GM21529 (cell line): ENCODE data around the gene WDR82.

Experiments used
- ATAC-seq: cut with Tn5 transposase; IDR thresholded peaks from one replicate; pipeline ENCODE4 v1.9.1; 2021; ENCODE audit not compliant: unreplicated experiment

WDR82 gene

GRCh38 chr3:52308308-52308707 lies 29.9 kb upstream of the WDR82 start:
- ATAC-seq, result no peak

GRCh38 chr3:52306978-52307377 lies 28.5 kb upstream of the WDR82 start:
- no peak for ATAC-seq

GRCh38 chr3:52305926-52306325 lies 27.5 kb upstream of the WDR82 start:
- no peak for ATAC-seq

GRCh38 chr3:52303811-52304210 lies 25.4 kb upstream of the WDR82 start:
- ATAC-seq, result no peak

- ATAC-seq, result no peak
Observed at GRCh38 chr3:52302426-52303145, 24.1 kb upstream of the WDR82 start.

- no peak for ATAC-seq
Observed at GRCh38 chr3:52299879-52300611, 21.6 kb upstream of the WDR82 start.

- ATAC-seq, result no peak
Observed at GRCh38 chr3:52299247-52299878, 20.9 kb upstream of the WDR82 start.

GRCh38 chr3:52298149-52299098 lies 20.0 kb upstream of the WDR82 start:
- no peak for ATAC-seq

- ATAC-seq, result no peak
Observed at GRCh38 chr3:52297242-52298148, 19.0 kb upstream of the WDR82 start.

- ATAC-seq, result no peak
Observed at GRCh38 chr3:52295671-52296208, 17.3 kb upstream of the WDR82 start.

GRCh38 chr3:52294320-52295150 lies 16.1 kb upstream of the WDR82 start:
- ATAC-seq, result no peak

- no peak for ATAC-seq
Observed at GRCh38 chr3:52293491-52294319, 15.3 kb upstream of the WDR82 start.

GRCh38 chr3:52292247-52293065 lies 14.0 kb upstream of the WDR82 start:
- ATAC-seq, result no peak

- no peak for ATAC-seq
Observed at GRCh38 chr3:52291508-52292181, 13.2 kb upstream of the WDR82 start.

GRCh38 chr3:52290596-52291507 lies 12.4 kb upstream of the WDR82 start:
- no peak for ATAC-seq
